ENCODE results near the gene UMOD.

GRCh38 chr16:20369452-20370054 lies 17.0 kb upstream of the UMOD start:
- TF ChIP-seq, protein P1, sequence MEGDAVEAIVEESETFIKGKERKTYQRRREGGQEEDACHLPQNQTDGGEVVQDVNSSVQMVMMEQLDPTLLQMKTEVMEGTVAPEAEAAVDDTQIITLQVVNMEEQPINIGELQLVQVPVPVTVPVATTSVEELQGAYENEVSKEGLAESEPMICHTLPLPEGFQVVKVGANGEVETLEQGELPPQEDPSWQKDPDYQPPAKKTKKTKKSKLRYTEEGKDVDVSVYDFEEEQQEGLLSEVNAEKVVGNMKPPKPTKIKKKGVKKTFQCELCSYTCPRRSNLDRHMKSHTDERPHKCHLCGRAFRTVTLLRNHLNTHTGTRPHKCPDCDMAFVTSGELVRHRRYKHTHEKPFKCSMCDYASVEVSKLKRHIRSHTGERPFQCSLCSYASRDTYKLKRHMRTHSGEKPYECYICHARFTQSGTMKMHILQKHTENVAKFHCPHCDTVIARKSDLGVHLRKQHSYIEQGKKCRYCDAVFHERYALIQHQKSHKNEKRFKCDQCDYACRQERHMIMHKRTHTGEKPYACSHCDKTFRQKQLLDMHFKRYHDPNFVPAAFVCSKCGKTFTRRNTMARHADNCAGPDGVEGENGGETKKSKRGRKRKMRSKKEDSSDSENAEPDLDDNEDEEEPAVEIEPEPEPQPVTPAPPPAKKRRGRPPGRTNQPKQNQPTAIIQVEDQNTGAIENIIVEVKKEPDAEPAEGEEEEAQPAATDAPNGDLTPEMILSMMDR (optimal IDR thresholded peaks at IDR 0.05 in 1 of 3, IDR thresholded peaks at IDR 0.05 in 1 of 3, conservative IDR thresholded peaks at IDR 0.05 in 1 of 3; ENCODE audit: extremely low read depth in 1 of 3, insufficient read depth in 2 of 3, low read length in 3 of 3), result no peak
- TF ChIP-seq EZH2 (IDR thresholded peaks at IDR 0.05; ENCODE audit: low read length), result no peak

Measured in keratinocyte (primary cell).